ENCODE data around the gene RGS6. TPM values are rescaled to one million over a fixed set of nuclear protein-coding genes. Genes with fewer than 3 reads are reported as not detected.

Gene RGS6
- total RNA-seq, 1 experiment from 2014 or later, result not detected

GRCh38 chr14:72366619-72367018 lies 434.4 kb downstream of the RGS6 start:
- no peaks in the 10 kb centered on the region for H3K4me1 Mint-ChIP-seq (ENCODE audit: low read depth, unreplicated experiment)
- TF ChIP-seq, protein P1, sequence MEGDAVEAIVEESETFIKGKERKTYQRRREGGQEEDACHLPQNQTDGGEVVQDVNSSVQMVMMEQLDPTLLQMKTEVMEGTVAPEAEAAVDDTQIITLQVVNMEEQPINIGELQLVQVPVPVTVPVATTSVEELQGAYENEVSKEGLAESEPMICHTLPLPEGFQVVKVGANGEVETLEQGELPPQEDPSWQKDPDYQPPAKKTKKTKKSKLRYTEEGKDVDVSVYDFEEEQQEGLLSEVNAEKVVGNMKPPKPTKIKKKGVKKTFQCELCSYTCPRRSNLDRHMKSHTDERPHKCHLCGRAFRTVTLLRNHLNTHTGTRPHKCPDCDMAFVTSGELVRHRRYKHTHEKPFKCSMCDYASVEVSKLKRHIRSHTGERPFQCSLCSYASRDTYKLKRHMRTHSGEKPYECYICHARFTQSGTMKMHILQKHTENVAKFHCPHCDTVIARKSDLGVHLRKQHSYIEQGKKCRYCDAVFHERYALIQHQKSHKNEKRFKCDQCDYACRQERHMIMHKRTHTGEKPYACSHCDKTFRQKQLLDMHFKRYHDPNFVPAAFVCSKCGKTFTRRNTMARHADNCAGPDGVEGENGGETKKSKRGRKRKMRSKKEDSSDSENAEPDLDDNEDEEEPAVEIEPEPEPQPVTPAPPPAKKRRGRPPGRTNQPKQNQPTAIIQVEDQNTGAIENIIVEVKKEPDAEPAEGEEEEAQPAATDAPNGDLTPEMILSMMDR (IDR thresholded peaks at IDR 0.05; ENCODE audit: unreplicated experiment), result no peak
- no TSS peak for BruUV-seq (replicated peaks)
- no peaks in the 10 kb centered on the region for H3K36me3 Mint-ChIP-seq (ENCODE audit: insufficient read depth, unreplicated experiment)
- intact Hi-C loops (cut with micrococcal nuclease; ENCODE audit: unreplicated experiment), result no loop called here
- no peak for DNase-seq
- H3K4me3 Mint-ChIP-seq (ENCODE audit: low read depth, unreplicated experiment), result no peak overlapping the region
- H3K9me3 Mint-ChIP-seq (ENCODE audit: low read depth, unreplicated experiment), result peaks cover 2% of the 10 kb centered on the region
- H3K27me3 Mint-ChIP-seq (ENCODE audit: unreplicated experiment), result peaks cover 24% of the 10 kb centered on the region
- H3K27ac Mint-ChIP-seq (ENCODE audit: unreplicated experiment), result no peak overlapping the region
- CTCF ChIA-PET, result no interaction called here

GRCh38 chr14:72369106-72369505 lies 436.9 kb downstream of the RGS6 start:
- Mint-ChIP-seq H3K27me3 (ENCODE audit: unreplicated experiment) (peaks cover 24% of the 10 kb centered on the region), H3K36me3 (ENCODE audit: insufficient read depth, unreplicated experiment) (no peaks in the 10 kb centered on the region), H3K27ac (ENCODE audit: unreplicated experiment) (no peak overlapping the region), H3K9me3 (ENCODE audit: low read depth, unreplicated experiment) (peaks cover 2% of the 10 kb centered on the region), H3K4me1 (ENCODE audit: low read depth, unreplicated experiment) (no peaks in the 10 kb centered on the region), H3K4me3 (ENCODE audit: low read depth, unreplicated experiment) (no peak overlapping the region)
- intact Hi-C loops (cut with micrococcal nuclease; ENCODE audit: unreplicated experiment), result no loop called here
- TF ChIP-seq, protein P1 (IDR thresholded peaks at IDR 0.05; ENCODE audit: unreplicated experiment), result no peak
- CTCF ChIA-PET, result no interaction called here
- DNase-seq, result no peak
- BruUV-seq (replicated peaks), result no TSS peak

DNA sequence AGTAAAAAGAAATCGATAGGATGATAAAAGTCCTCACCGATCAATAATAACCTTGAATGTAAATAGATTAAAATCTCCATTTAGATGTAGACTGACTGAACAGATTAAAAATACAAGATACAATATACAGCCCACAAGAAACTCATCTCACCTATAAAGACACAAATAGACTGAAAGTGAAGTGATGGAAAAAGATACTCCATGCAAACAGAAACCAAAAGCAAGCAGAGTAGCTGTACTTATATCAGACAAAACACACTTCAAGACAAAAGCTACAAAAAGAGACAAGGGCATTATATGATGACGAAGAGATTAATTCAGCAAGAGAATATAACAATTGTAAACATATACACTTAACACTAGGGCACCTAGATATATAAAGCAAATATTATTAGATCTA lies 444.8 kb downstream of the RGS6 start:
- Mint-ChIP-seq H3K4me1 (ENCODE audit: low read depth, unreplicated experiment) (no peaks in the 10 kb centered on the region), H3K27me3 (ENCODE audit: unreplicated experiment) (peaks cover 24% of the 10 kb centered on the region), H3K4me3 (ENCODE audit: low read depth, unreplicated experiment) (no peak overlapping the region), H3K9me3 (ENCODE audit: low read depth, unreplicated experiment) (peaks cover 4% of the 10 kb centered on the region), H3K36me3 (ENCODE audit: insufficient read depth, unreplicated experiment) (no peaks in the 10 kb centered on the region), H3K27ac (ENCODE audit: unreplicated experiment) (no peak overlapping the region)
- TF ChIP-seq, protein P1 (IDR thresholded peaks at IDR 0.05; ENCODE audit: unreplicated experiment), result no peak
- CTCF ChIA-PET, result interaction anchor here (0.6 kb wide), 1 partner anchor 881 kb away, joined by 4 read pairs; no protein-coding TSS in a partner anchor
- BruUV-seq (replicated peaks), result no TSS peak
- no peak for DNase-seq
- intact Hi-C loops (cut with micrococcal nuclease; ENCODE audit: unreplicated experiment), result no loop called here

GRCh38 chr14:72380456-72380855 lies 448.2 kb downstream of the RGS6 start:
- Mint-ChIP-seq H3K4me3 (ENCODE audit: low read depth, unreplicated experiment) (no peak overlapping the region), H3K9me3 (ENCODE audit: low read depth, unreplicated experiment) (peaks cover 4% of the 10 kb centered on the region), H3K27me3 (ENCODE audit: unreplicated experiment) (peaks cover 13% of the 10 kb centered on the region), H3K36me3 (ENCODE audit: insufficient read depth, unreplicated experiment) (no peaks in the 10 kb centered on the region), H3K4me1 (ENCODE audit: low read depth, unreplicated experiment) (no peaks in the 10 kb centered on the region), H3K27ac (ENCODE audit: unreplicated experiment) (no peak overlapping the region)
- TF ChIP-seq, protein P1 (IDR thresholded peaks at IDR 0.05; ENCODE audit: unreplicated experiment), result no peak
- CTCF ChIA-PET, result no interaction called here
- intact Hi-C loops (cut with micrococcal nuclease; ENCODE audit: unreplicated experiment), result no loop called here
- DNase-seq, result no peak
- no TSS peak for BruUV-seq (replicated peaks)
